ENCODE measurements around the gene DGKD. TPM values are rescaled to one million over a fixed set of nuclear protein-coding genes. Genes with fewer than 3 reads are reported as not detected.

Gene DGKD
- total RNA-seq, 6 experiments from 2014 or later: 6.5 to 16.6 (median 14.2) TPM

- no peak overlapping the region for H3K4me3 ChIP-seq
These were observed 95.0 kb downstream of the DGKD start for GRCh38 chr2:233449081-233449901.

GRCh38 chr2:233449921-233450863 lies 95.9 kb downstream of the DGKD start:
- H3K36me3 ChIP-seq: peaks cover 0 to 28% (median 13%) of the 10 kb centered on the region in 4 donors
- no peaks in the 10 kb centered on the region for H3K9me3 ChIP-seq
- no peak overlapping the region for H3K27ac ChIP-seq
- no peaks in the 10 kb centered on the region for H3K4me1 ChIP-seq
- DNase-seq (peak; percentile 12 to 42 (median 41)), ATAC-seq (no peak)
- TF ChIP-seq POLR2A (IDR thresholded peaks at IDR 0.05): no peak
- TF ChIP-seq CTCF (IDR thresholded peaks at IDR 0.05): no peak
- no peak overlapping the region for H3K4me3 ChIP-seq
- intact Hi-C loops (cut with DNase I): no loop called here
- no peaks in the 10 kb centered on the region for H3K27me3 ChIP-seq
- WGBS (ENCODE audit: insufficient coverage, low coverage, low lambda C conversion rate, missing lambda C conversion rate): 89% methylated on average over 9 of the region's 33 CpGs

More at GRCh38 chr2:233449081-233449901, 95.0 kb downstream of the DGKD start:
- ATAC-seq (peak in 3 of 4 donors; percentile 16 to 56 (median 33)), DNase-seq (peak; percentile 27 to 53 (median 43))
- Histone ChIP-seq H3K9me3 (no peaks in the 10 kb centered on the region), H3K4me1 (no peaks in the 10 kb centered on the region), H3K27ac (no peak overlapping the region), H3K36me3 (peaks cover 0 to 28% (median 9%) of the 10 kb centered on the region in 4 donors), H3K27me3 (no peaks in the 10 kb centered on the region)
- 89% methylated on average over 23 of the region's 31 CpGs for WGBS (ENCODE audit: insufficient coverage, low coverage, low lambda C conversion rate, missing lambda C conversion rate)
- TF ChIP-seq CTCF (IDR thresholded peaks at IDR 0.05): peak; percentile 20 to 43 (median 22)
- TF ChIP-seq POLR2A (IDR thresholded peaks at IDR 0.05): no peak
- intact Hi-C loops (cut with DNase I): no loop called here

- Histone ChIP-seq H3K36me3 (peaks cover 0 to 22% (median 13%) of the 10 kb centered on the region in 4 donors), H3K27me3 (no peaks in the 10 kb centered on the region), H3K4me1 (no peaks in the 10 kb centered on the region), H3K4me3 (no peak overlapping the region), H3K9me3 (no peaks in the 10 kb centered on the region), H3K27ac (no peak overlapping the region)
- DNase-seq: peak in 2 of 3 donors; percentile 8 to 33
- ATAC-seq: no peak
- 93% methylated on average over 17 of the region's 22 CpGs for WGBS (ENCODE audit: insufficient coverage, low coverage, low lambda C conversion rate, missing lambda C conversion rate)
- intact Hi-C loops (cut with DNase I): no loop called here
- no peak for TF ChIP-seq POLR2A (IDR thresholded peaks at IDR 0.05)
- TF ChIP-seq CTCF (IDR thresholded peaks at IDR 0.05): no peak
These were observed 96.7 kb downstream of the DGKD start for GRCh38 chr2:233450864-233451575.

GRCh38 chr2:233451950-233452349 lies 97.7 kb downstream of the DGKD start:
- intact Hi-C loops (cut with DNase I): no loop called here
- WGBS (ENCODE audit: insufficient coverage, low coverage, low lambda C conversion rate, missing lambda C conversion rate): 80% methylated on average over 5 of the region's 9 CpGs
- H3K36me3 ChIP-seq: peaks cover 0 to 22% (median 12%) of the 10 kb centered on the region in 4 donors
- no peak overlapping the region for H3K4me3 ChIP-seq
- TF ChIP-seq CTCF (IDR thresholded peaks at IDR 0.05) (no peak), POLR2A (IDR thresholded peaks at IDR 0.05) (no peak)
- DNase-seq (peak in 1 of 3 donors; percentile 15), ATAC-seq (no peak)
- no peaks in the 10 kb centered on the region for H3K27me3 ChIP-seq
- no peaks in the 10 kb centered on the region for H3K9me3 ChIP-seq
- H3K27ac ChIP-seq: no peak overlapping the region
- H3K4me1 ChIP-seq: no peaks in the 10 kb centered on the region
